Loucy (cell line): Measurements from ENCODE around the gene RTL10.

Experiments used
- H2AFZ ChIP-seq: fragments of 200-600 bp; sonication (generic); 2 replicates; pipeline ENCODE4 v1.6.0; 2016; ENCODE audit warnings: antibody characterized with exemption, mild to moderate bottlenecking, low read length, moderate library complexity
- H3F3A ChIP-seq: fragments of 200-600 bp; 2 replicates; pipeline ENCODE4 v1.6.0; 2016; ENCODE audit warnings: antibody characterized with exemption, low read depth, mild to moderate bottlenecking
- H3K27me3 ChIP-seq: fragments of 200-600 bp; sonication (generic); 2 replicates; pipeline ENCODE4 v1.6.1; 2014; ENCODE audit warnings: low read length, mild to moderate bottlenecking; ENCODE audit not compliant: insufficient read depth, poor library complexity, severe bottlenecking
- H3K36me3 ChIP-seq: fragments of 200-600 bp; sonication (generic); 2 replicates; pipeline ENCODE4 v1.6.1; 2016; ENCODE audit warnings: low read length; ENCODE audit not compliant: insufficient read depth
- H3K4me1 ChIP-seq: fragments of 200-600 bp; sonication (generic); 2 replicates; pipeline ENCODE4 v1.5.1; 2014; ENCODE audit warnings: low read length, mild to moderate bottlenecking; ENCODE audit not compliant: insufficient read depth, poor library complexity, severe bottlenecking
- H3K4me2 ChIP-seq: fragments of 200-600 bp; sonication (generic); 2 replicates; pipeline ENCODE4 v1.6.0; 2014; ENCODE audit warnings: antibody characterized with exemption, low read length, low read depth, mild to moderate bottlenecking; ENCODE audit not compliant: poor library complexity, severe bottlenecking
- H3K4me3 ChIP-seq: fragments of 200-600 bp; sonication (generic); 2 replicates; pipeline ENCODE4 v1.5.1; 2014; ENCODE audit warnings: low read length, mild to moderate bottlenecking, mixed read lengths; ENCODE audit not compliant: poor library complexity, severe bottlenecking
- H3K79me2 ChIP-seq: fragments of 200-600 bp; sonication (generic); 2 replicates; pipeline ENCODE4 v1.6.1; 2014; ENCODE audit warnings: low read length; ENCODE audit not compliant: insufficient read depth
- H3K9ac ChIP-seq: fragments of 200-600 bp; sonication (generic); 2 replicates; pipeline ENCODE4 v1.6.0; 2014; ENCODE audit warnings: mild to moderate bottlenecking, low read depth, low read length, moderate library complexity; ENCODE audit not compliant: poor library complexity, severe bottlenecking
- H3K9me2 ChIP-seq: fragments of 200-600 bp; sonication (generic); replicated peaks from 2 replicates; pipeline ENCODE4 v1.6.1; 2016; ENCODE audit warnings: low read depth, low read length, mixed read lengths
- H3K9me3 ChIP-seq: fragments of 200-600 bp; sonication (generic); 2 replicates; pipeline ENCODE4 v1.6.1; 2014; ENCODE audit warnings: mild to moderate bottlenecking, antibody characterized with exemption, low read length, low read depth; ENCODE audit not compliant: insufficient read depth
- H4K20me1 ChIP-seq: fragments of 200-600 bp; sonication (generic); 2 replicates; pipeline ENCODE4 v1.6.0; 2014; ENCODE audit warnings: antibody characterized with exemption, low read length, mild to moderate bottlenecking; ENCODE audit not compliant: insufficient read depth, poor library complexity, severe bottlenecking
- EZH2phosphoT487 ChIP-seq: fragments of 200-600 bp; IDR thresholded peaks from 2 replicates; pipeline ENCODE4 v1.6.1; 2018; ENCODE audit warnings: antibody characterized with exemption, mild to moderate bottlenecking, moderate library complexity, borderline replicate concordance
- TF ChIP-seq, protein P1 (sequence below): fragments of 200-600 bp; sonication (generic); conservative IDR thresholded peaks from 2 replicates; pipeline ENCODE4 v1.5.1; 2014; ENCODE audit warnings: mild to moderate bottlenecking, antibody characterized with exemption, low read length

RTL10 gene

DNA sequence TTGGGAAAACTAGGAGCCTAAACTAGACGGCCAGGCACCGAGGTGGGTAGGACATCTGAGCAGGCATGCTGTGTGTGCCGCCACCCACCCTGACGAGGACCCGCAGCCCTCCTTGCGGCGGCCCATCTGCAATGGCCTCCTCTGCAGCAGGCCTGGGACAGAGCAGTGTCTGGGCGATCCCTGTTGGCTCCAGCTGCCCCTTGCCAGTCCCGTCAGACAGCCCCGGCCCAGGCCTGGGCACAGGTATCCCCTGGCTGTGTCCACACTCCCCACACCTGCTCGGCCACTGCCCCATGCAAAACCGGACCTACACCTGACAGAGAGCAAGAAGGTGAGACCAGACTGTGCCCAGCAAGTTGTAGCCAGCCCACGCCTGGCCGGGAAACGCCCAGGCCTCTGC, 38.7 kb upstream of the RTL10 start:
- Histone ChIP-seq H3K4me2 (peak overlapping the region; percentile 92), H3K9ac (peak overlapping the region; percentile 90), H3K27me3 (no peaks in the 10 kb centered on the region), H3K9me2 (no peaks in the 10 kb centered on the region), H3K36me3 (no peaks in the 10 kb centered on the region), H3K9me3 (no peaks in the 10 kb centered on the region), H3K4me1 (peaks cover 70% of the 10 kb centered on the region), H4K20me1 (no peaks in the 10 kb centered on the region), H3F3A (peaks cover 21% of the 10 kb centered on the region), H3K79me2 (peaks cover 9% of the 10 kb centered on the region; the same call in 1 of the 2 replicates), H3K4me3 (peak overlapping the region; percentile 66), H2AFZ (no peak overlapping the region)
- no peak for TF ChIP-seq EZH2phosphoT487
- TF ChIP-seq, protein P1, sequence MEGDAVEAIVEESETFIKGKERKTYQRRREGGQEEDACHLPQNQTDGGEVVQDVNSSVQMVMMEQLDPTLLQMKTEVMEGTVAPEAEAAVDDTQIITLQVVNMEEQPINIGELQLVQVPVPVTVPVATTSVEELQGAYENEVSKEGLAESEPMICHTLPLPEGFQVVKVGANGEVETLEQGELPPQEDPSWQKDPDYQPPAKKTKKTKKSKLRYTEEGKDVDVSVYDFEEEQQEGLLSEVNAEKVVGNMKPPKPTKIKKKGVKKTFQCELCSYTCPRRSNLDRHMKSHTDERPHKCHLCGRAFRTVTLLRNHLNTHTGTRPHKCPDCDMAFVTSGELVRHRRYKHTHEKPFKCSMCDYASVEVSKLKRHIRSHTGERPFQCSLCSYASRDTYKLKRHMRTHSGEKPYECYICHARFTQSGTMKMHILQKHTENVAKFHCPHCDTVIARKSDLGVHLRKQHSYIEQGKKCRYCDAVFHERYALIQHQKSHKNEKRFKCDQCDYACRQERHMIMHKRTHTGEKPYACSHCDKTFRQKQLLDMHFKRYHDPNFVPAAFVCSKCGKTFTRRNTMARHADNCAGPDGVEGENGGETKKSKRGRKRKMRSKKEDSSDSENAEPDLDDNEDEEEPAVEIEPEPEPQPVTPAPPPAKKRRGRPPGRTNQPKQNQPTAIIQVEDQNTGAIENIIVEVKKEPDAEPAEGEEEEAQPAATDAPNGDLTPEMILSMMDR = no peak

DNA sequence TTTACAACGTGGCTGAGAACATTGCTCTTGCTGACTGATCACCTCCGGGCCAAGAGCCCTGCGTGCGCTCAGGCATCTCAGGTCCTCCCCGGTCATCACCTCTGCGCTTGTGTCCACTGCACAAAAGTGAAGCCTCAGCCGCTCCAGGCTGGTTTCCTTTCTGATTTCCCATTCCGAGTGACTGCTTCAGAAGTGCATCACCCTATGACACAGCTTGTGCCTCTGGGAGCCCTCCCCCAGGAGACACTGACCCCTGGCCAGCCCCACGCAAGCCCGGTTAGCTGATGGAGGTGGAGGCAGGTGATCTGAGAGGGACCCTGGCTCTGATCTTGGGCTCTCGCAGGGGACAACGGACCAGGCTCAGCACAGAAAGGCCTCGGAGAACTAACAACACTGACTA, 38.3 kb upstream of the RTL10 start:
- TF ChIP-seq, protein P1 = no peak
- no peak for TF ChIP-seq EZH2phosphoT487
- Histone ChIP-seq H3F3A (peaks cover 21% of the 10 kb centered on the region), H3K79me2 (peaks cover 12% of the 10 kb centered on the region; the same call in 1 of the 2 replicates), H3K27me3 (no peaks in the 10 kb centered on the region), H3K4me2 (peak overlapping the region; percentile 92), H3K9ac (peak overlapping the region; percentile 90), H3K4me3 (peak overlapping the region; percentile 66), H3K4me1 (peaks cover 73% of the 10 kb centered on the region), H3K36me3 (no peaks in the 10 kb centered on the region), H3K9me3 (no peaks in the 10 kb centered on the region), H2AFZ (no peak overlapping the region), H4K20me1 (no peaks in the 10 kb centered on the region), H3K9me2 (no peaks in the 10 kb centered on the region)

GRCh38 chr22:19892257-19892879, 37.7 kb upstream of the RTL10 start:
- Histone ChIP-seq H3K4me1 (peaks cover 77% of the 10 kb centered on the region), H3K79me2 (peaks cover 18% of the 10 kb centered on the region; the same call in 1 of the 2 replicates), H4K20me1 (no peaks in the 10 kb centered on the region), H3K9me3 (no peaks in the 10 kb centered on the region), H3F3A (peaks cover 21% of the 10 kb centered on the region), H3K4me2 (peak overlapping the region; percentile 92), H3K9me2 (no peaks in the 10 kb centered on the region), H2AFZ (no peak overlapping the region), H3K9ac (peak overlapping the region; percentile 90), H3K36me3 (no peaks in the 10 kb centered on the region), H3K4me3 (peak overlapping the region; percentile 66), H3K27me3 (no peaks in the 10 kb centered on the region)
- TF ChIP-seq, protein P1 = no peak
- TF ChIP-seq EZH2phosphoT487 = no peak
